GM19023 (cell line): ENCODE results near the gene LRRC51.

Source experiments
- ATAC-seq: cut with Tn5 transposase; IDR thresholded peaks from one replicate; pipeline ENCODE4 v1.9.1; 2021; ENCODE audit warnings: mild to moderate bottlenecking, moderate library complexity; ENCODE audit not compliant: unreplicated experiment

Gene LRRC51

GRCh38 chr11:72080326-72081183 is at the start of gene LRRC51, which contains the start of gene NUMA1:
Gene LRRC51, plus strand, starts transcription at chr11:72080850. Its CDS starts 8,234 bp downstream, at chr11:72089084.
Gene NUMA1, minus strand, starts transcription at chr11:72080542. Its CDS starts 44,599 bp downstream, at chr11:72035943.
- peak; percentile 95 for ATAC-seq

GRCh38 chr11:72036687-72037086 is 44.0 kb upstream of the LRRC51 start:
- ATAC-seq = no peak

GRCh38 chr11:72037554-72038311 is 42.9 kb upstream of the LRRC51 start:
- no peak for ATAC-seq

- no peak for ATAC-seq
Measured at GRCh38 chr11:72038491-72038890, 42.2 kb upstream of the LRRC51 start.

GRCh38 chr11:72039031-72039855 is 41.4 kb upstream of the LRRC51 start:
- ATAC-seq = no peak

- no peak for ATAC-seq
Measured at GRCh38 chr11:72039856-72040401, 40.7 kb upstream of the LRRC51 start.

- ATAC-seq = no peak
Measured at GRCh38 chr11:72040491-72041363, 39.9 kb upstream of the LRRC51 start.

GRCh38 chr11:72041364-72042063 is 39.1 kb upstream of the LRRC51 start:
- no peak for ATAC-seq

GRCh38 chr11:72042064-72042745 is 38.4 kb upstream of the LRRC51 start:
- no peak for ATAC-seq

- ATAC-seq = no peak
Measured at GRCh38 chr11:72045849-72046248, 34.8 kb upstream of the LRRC51 start.

- no peak for ATAC-seq
Measured at GRCh38 chr11:72048766-72049460, 31.7 kb upstream of the LRRC51 start.

GRCh38 chr11:72058416-72059034 is 22.1 kb upstream of the LRRC51 start:
- ATAC-seq = no peak

GRCh38 chr11:72061739-72062396 is 18.8 kb upstream of the LRRC51 start:
- ATAC-seq = no peak

GRCh38 chr11:72066855-72067254 is 13.8 kb upstream of the LRRC51 start:
- no peak for ATAC-seq

GRCh38 chr11:72067266-72067665 is 13.4 kb upstream of the LRRC51 start:
- ATAC-seq = no peak

- no peak for ATAC-seq
Measured at GRCh38 chr11:72067676-72068075, 13.0 kb upstream of the LRRC51 start.

- ATAC-seq = no peak
Measured at GRCh38 chr11:72069200-72069599, 11.4 kb upstream of the LRRC51 start.
